Fibroblast of skin of left biceps (primary cell): ENCODE data around the gene RNF20.
"Not testable (repeated sequence)": the region's sequence is repeated elsewhere in the genome, so short reads cannot be mapped to it uniquely, and the experiment has no call there.

Experiments used
- DNase-seq, 2 experiments: peaks; one replicate each; pipeline ENCODE4 v3.0.0-alpha.2; 2013; ENCODE audit warnings: low read depth in 2 of 2

The RNF20 gene

GRCh38 chr9:101533334-101534204 is at the start of gene RNF20:
TSS of gene RNF20 (plus strand) at chr9:101533853. CDS start at chr9:101535424, 1,571 bp downstream.
- peak; percentile 98 to 99 for DNase-seq

GRCh38 chr9:101484046-101484445 is 49.6 kb upstream of the RNF20 start:
- no peak for DNase-seq

- DNase-seq, result no peak
Observed at GRCh38 chr9:101485924-101486692, 47.5 kb upstream of the RNF20 start.

GRCh38 chr9:101486693-101487442 is 46.8 kb upstream of the RNF20 start:
- no peak for DNase-seq

GRCh38 chr9:101487443-101487840 is 46.2 kb upstream of the RNF20 start:
- no peak for DNase-seq

GRCh38 chr9:101495810-101496209 is 37.8 kb upstream of the RNF20 start:
- DNase-seq, result no peak

GRCh38 chr9:101498323-101498722 is 35.3 kb upstream of the RNF20 start:
- DNase-seq, result no peak

GRCh38 chr9:101504188-101504587 is 29.5 kb upstream of the RNF20 start:
- no peak for DNase-seq

- peak; percentile 53 to 65 for DNase-seq
Observed at GRCh38 chr9:101508211-101508610, 25.4 kb upstream of the RNF20 start.

- no peak for DNase-seq
Observed at GRCh38 chr9:101509572-101509971, 24.1 kb upstream of the RNF20 start.

GRCh38 chr9:101510459-101510858 is 23.2 kb upstream of the RNF20 start:
- no peak for DNase-seq

- no peak for DNase-seq
Observed at GRCh38 chr9:101511009-101511408, 22.6 kb upstream of the RNF20 start.

GRCh38 chr9:101512116-101512515 is 21.5 kb upstream of the RNF20 start:
- no peak for DNase-seq

- DNase-seq, result no peak
Observed at GRCh38 chr9:101513351-101513750, 20.3 kb upstream of the RNF20 start.

GRCh38 chr9:101514071-101514470 is 19.6 kb upstream of the RNF20 start:
- DNase-seq, result peak; percentile 66 to 69

- no peak for DNase-seq
Observed at GRCh38 chr9:101516655-101517054, 17.0 kb upstream of the RNF20 start.

GRCh38 chr9:101518489-101518888 is 15.2 kb upstream of the RNF20 start:
- not testable (repeated sequence) for DNase-seq

GRCh38 chr9:101524371-101524770 is 9.3 kb upstream of the RNF20 start:
- DNase-seq, result no peak

GRCh38 chr9:101527066-101527465 is 6.6 kb upstream of the RNF20 start:
- no peak for DNase-seq

- DNase-seq, result no peak
Observed at GRCh38 chr9:101528015-101528414, 5.6 kb upstream of the RNF20 start.

- DNase-seq, result peak in 1 of 2 experiments; percentile 43
Observed at GRCh38 chr9:101530076-101530711, 3.5 kb upstream of the RNF20 start.

GRCh38 chr9:101536351-101536750 is 2.7 kb downstream of the RNF20 start:
- no peak for DNase-seq
